ENCODE measurements around the gene WFIKKN1. TPM values are rescaled to one million over a fixed set of nuclear protein-coding genes. Genes with fewer than 3 reads are reported as not detected.

WFIKKN1 gene
- total and polyA plus RNA-seq, 2 of the 13 experiments (the other 11 are each of a cell fraction or from before 2014, with no cell fraction given): 1.7 to 4.9 TPM

- TF ChIP-seq ZGPAT (CRISPR knock-in tag; IDR thresholded peaks at IDR 0.05) (no peak), NR0B2 (CRISPR knock-in tag; IDR thresholded peaks at IDR 0.05) (no peak), NFE2 (CRISPR knock-in tag; IDR thresholded peaks at IDR 0.05) (no peak), SAP130 (CRISPR knock-in tag; IDR thresholded peaks at IDR 0.05; ENCODE audit: low read depth) (no peak), HNF1A (IDR thresholded peaks at IDR 0.05; ENCODE audit: low read depth) (no peak), HNF1A (CRISPR knock-in tag; IDR thresholded peaks at IDR 0.05; ENCODE audit: borderline replicate concordance) (0 out of 2 replicates have a peak, but pooled peaks have one; percentile 4), ZNF777 (CRISPR knock-in tag; IDR thresholded peaks at IDR 0.05) (no peak), POLR2A (IDR thresholded peaks at IDR 0.05; ENCODE audit: insufficient read depth in 1 of 2, low read depth in 2 of 2, low read length in 2 of 2) (peak in 1 of 2 experiments; percentile 65; a peak in 2 of 4 replicates), POLR2G (IDR thresholded peaks at IDR 0.05; ENCODE audit: low read depth, low read length) (peak; percentile 52; the same call in 1 of the 2 replicates), YEATS2 (CRISPR knock-in tag; IDR thresholded peaks at IDR 0.05; ENCODE audit: borderline replicate concordance) (no peak), CSRNP1 (CRISPR knock-in tag; IDR thresholded peaks at IDR 0.05) (no peak), ZNF629 (CRISPR knock-in tag; conservative IDR thresholded peaks at IDR 0.05) (no peak), FUBP1 (CRISPR knock-in tag; IDR thresholded peaks at IDR 0.05; ENCODE audit: borderline replicate concordance) (no peak), DMTF1 (CRISPR knock-in tag; IDR thresholded peaks at IDR 0.05) (no peak), ZNF484 (CRISPR knock-in tag; IDR thresholded peaks at IDR 0.05; ENCODE audit: borderline replicate concordance, low read depth) (no peak), HNF4A (CRISPR knock-in tag; IDR thresholded peaks at IDR 0.05) (no peak)
These were observed 16.6 kb downstream of the WFIKKN1 start (continued) for GRCh38 chr16:647173-647902.
